EL (cell line): Measurements from ENCODE around the gene PSD4.

Experiments
- DNase-seq: peaks from one replicate; pipeline ENCODE4 v3.0.0-alpha.2; 2016

Gene PSD4

DNA sequence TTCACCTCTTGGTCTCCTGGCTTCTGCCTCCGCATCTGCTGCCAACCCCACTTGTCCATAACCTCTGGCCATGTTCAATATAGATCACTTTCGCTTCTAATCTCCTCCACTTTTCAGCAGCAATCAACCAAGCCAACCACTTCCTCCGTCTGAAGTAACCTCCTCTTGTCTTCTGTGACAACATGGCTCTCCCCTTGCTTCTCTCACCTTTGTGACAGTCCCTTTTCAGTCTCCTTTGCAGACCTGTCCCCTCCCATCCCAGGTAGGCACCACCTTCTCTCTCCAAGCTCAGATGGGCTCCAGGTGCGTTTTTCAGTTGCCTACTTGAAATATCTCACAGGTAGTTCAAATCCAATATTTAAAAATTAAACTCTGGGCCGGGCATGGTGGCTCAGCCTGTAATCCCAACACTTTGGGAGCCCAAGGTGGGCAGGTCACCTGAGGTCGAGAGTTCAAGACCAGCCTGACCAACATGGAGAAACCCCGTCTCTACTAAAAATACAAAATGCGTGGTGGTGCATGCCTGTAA is 4.7 kb upstream of the PSD4 start:
- no peak for DNase-seq

DNA sequence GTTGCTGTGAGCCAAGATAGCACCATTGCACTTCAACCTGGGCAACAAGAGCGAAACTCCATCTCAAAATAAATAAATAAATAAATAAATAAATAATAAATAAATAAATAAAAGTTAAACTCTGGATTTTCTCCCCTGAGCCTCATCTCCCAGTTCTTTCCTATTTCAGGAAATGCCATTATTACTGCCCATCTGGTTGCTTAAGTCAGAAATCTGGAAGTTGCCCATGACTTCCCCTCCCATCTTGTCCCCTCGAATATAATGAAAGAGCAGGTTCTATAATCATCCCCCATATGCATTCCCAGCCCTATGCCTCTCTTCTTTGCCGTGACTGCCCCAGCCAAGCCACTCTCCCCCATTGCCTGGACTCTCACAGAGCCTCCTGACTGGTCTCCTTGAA is 4.2 kb upstream of the PSD4 start:
- DNase-seq: no peak

DNA sequence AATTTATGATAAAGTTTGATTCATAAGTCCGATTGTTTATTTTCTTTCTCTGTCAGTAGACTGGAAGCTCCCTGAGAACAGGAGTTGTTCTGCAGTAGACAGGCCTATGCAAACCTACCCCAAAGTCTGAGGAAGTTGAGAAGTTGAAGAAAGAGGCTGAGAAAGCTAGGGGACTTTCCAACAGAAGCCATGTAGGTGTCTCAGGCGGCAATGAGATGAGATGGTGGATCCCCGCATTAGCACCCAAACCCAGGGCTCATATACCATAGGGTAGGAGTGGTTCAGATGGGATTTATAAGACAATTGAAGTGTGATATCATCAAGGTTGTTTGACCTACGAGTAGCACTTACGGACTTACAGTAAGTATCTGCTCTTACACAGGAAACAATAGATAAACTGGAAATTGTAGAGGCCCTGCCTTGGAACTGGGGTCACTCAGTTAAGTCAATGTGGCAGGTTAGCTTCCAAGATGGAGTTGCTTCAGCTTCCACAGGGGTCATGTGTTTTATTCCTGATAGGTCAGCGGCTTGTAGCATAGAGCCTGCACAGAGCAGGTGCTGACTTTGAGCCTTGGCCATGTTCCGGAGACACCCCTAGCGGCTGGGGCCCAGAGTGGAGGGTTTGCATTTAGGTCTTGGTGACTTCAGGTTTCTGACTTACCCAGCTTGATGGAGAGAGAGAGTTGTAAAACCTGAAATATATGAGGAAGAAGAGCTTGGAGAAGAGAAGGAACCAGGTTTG is 2.3 kb upstream of the PSD4 start:
- DNase-seq: no peak

DNA sequence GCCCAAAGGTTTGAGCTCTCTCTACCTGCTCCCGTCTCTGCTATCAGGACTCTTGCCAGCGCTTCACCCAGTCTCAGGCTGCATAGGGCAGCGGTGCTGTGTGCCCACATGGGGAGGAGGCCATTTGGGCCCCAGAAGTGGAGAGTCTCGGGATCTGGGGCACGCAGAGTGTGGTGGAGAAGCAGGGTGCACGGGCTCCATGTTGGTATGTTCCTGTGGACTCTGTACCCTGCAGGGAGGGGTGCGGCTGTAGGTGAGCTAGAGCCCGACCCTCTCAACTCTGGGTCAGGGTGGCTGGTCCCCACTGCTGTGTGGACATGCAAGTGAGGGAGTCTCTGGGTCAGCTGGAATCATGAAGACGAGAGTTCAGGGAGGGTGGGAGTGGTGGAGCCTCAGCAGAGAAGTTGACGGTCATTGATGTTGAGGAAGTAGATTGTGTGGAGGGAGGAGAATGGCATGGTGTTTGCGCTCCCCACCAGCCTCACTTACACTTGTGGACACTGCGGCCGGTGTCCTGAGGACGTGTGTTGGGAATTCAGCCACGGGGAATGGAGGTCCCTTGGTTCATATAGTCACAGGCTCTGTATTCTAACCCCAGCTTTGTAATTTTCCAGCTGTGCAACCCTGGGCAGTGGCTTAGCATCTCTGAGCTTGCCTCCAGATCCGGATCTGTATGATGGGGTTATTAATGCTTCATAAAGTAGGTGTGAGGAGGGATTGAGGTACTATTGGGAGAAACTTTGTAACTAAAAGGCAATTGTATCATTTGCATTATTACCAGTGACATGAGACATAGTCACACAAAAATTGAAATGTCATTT is 840 bp upstream of the PSD4 start:
- DNase-seq: no peak

DNA sequence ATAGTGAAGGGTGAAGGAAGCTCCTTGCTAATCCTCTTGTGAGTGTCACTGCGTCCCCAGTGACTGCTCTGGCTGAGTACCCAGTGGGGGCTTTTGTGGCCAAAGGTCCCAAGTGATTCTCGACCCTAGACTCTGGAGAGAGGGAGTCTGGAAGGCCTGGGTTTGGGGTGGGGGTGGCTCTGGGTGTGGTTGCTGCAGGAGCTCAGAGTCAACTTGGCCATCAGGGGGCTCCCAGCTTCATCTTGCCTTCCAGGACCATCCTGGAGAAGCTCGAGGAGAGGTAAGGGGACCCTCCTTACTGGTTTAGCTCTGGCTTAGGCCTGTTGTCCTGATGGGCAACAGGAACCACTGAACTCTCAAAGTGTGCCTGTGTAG is 592 bp downstream of the PSD4 start:
- DNase-seq: no peak

DNA sequence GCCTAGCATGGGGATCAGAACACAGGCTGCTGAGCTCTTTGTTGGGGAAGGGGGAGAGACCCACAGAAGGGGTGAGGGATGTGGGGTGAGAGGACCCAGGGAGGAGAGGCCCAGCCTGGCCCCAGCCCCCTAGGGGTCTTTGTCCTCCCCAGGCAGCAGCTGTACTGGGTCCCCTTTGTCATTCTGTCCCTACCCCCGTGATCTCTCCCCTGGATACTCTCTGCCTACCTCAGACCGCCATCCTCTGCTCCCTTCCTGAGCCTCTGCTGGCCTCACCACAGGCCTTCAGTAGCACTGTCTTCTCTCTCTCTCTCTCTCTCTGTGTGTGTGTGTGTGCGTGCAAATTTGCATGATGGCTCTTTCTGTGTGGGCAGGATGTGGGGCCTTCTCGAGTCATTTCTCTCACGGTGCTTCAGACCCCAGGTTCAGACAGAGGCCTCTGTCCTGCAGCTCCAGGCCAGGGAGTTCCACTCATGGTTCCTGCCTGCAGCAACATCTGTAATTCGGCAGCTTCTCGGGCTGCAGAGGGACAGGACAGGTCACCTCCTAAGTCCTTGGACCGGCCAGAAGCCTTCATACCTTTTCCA is 1.4 kb downstream of the PSD4 start:
- no peak for DNase-seq

DNA sequence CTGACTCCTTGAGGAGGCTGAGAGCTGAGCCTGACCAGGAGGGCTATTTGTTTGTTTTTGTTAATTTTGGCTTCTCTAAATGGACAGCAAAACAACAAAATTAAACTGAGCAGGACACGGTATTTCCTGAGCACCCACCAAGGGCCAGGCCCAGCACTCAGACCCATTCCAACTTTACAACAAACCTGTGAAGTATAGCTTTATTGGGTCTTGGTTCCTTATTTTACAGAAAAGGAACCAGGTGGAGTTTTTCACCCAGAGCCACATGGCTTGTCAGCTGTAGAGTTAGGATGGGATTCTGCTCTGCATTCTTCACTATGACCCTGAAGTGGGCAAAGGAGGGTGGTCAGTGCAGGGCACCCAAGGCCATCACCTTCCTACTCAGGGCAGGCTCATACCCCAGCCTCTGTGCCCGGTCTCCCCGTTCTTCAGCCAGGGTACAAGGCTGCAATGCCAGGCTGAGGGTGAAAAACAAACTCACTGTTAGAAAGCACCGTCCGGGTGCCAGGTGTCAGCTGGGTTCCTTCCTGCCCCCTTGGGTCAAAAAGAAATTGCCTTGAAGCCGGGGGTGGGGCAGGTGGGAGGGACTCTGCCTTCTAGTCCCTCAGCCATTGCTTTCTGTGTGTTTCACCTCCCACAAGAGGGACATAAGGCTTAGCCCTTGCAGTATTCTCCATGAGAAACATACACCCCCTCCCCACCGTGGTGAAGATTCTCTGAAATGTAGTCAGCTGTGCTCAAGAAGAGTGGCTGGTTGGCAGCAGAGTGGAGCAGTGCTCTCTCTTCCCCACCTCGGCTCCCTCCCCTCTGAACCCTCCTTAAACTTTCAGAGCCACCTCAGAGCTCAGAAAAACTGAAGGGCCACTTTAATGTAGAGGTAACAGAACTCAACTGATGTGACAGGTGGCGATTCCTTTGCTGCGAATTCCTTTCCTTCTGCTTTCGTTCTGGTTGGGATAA is 2.2 kb downstream of the PSD4 start:
- DNase-seq: no peak

DNA sequence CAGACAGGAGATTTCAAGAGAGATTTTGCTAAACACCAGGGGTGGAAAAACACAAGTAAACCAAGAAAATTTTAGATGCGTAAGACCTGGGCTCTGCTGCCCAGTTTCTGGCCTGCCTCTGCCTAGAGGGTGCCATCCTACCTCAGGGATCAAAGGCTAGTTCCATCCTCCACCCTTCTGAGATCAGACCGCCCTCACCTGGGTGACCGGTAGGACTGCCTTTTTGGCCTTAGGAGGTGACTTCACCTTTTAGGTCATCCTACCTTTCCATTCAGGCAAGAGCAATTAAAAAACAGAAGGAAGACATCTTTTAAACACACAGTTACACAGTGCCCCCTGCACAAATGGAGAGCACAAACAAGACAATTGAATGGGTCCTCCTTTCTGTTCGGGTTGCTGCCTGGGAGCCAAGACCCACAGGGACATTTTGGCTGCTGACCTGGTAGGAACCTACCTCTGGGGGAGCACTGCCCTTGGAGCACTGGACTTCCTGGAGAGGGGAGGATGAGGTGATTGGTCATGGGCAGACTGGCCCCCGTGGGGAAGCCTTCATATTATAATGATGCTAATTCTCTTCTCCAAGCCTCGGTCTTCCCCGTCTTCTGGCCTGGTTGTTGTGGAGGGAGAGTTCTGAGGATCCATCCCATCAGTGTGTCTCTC is 3.1 kb downstream of the PSD4 start:
- DNase-seq: no peak

DNA sequence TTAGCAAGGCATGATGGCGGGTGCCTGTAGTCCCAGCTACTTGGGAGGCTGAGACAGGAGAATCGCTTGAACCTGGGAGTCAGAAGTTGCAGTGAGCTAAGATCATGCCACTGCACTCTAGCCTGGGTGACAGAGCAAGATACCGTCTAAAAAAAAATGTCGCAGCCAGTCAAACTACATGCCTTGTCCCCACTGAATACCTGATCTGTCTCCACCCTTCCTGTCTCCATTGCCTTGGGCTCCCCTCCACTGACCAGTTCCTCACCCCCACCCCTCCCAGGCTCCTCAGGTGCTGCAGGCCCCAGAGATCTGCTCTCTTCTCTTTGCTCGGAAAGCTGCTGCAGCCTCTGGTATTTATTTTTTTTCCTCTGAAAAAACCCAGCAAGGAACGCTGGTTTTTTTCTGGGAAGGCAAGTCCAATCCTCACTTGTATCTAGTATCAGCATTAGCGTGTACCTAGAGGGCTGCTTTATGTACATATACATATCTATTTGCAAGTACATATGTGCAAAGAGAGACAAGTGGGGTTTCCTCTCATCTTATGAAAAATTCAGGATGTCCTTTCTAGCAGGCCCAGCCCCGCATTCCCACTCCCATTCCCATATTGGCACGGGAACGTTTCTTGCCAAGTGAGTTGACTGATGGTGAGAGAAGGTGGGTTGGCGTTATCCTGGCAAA is 4.4 kb downstream of the PSD4 start:
- DNase-seq: no peak

DNA sequence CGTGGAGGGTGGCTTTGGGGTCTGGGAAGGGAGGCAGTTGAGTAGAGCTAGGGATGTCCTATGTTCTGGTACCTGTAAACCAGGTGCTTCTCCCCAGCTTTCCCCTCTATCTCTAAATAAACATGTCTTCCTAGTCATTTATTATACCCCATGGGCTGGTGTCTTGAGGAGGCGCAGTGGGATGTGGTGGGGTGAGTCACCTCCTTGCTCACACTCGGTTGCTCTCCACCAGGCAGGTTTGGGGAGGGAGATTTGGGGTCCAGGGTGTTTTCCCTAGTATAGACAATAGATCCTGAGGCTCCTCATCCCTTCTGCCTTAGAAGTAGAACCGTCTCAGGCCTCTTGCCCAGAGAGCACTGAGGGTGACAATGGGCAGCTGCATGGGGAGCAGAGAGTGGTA is 5.1 kb downstream of the PSD4 start:
- DNase-seq: no peak

DNA sequence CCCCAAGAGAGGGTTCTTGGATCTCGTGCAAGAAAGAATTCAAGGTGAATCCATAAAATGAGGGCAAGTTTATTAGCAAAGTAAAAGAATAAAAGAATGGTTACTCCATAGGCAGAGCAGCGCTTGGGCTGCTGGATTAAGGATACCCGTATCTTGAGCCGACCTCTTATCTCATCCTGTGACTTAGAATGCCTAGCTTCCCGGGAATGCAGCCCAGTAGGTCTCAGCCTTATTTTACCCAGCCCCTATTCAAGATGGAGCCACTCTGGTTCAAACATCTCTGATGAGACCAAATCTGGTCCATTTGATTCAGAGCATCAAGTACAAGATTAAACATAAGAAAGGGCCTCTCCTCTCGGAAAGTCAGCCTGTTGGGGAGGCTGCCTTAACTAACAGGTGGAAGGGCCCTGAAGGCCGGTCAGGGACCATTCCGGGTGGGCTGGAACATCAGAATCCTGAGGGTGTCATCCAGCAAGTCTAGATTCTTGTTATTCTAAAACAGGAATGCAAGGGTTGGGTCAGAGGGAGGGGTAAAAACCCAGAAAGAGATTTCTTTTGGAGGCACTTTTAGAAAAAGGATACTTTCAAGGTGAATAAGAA is 5.8 kb downstream of the PSD4 start:
- DNase-seq: no peak

DNA sequence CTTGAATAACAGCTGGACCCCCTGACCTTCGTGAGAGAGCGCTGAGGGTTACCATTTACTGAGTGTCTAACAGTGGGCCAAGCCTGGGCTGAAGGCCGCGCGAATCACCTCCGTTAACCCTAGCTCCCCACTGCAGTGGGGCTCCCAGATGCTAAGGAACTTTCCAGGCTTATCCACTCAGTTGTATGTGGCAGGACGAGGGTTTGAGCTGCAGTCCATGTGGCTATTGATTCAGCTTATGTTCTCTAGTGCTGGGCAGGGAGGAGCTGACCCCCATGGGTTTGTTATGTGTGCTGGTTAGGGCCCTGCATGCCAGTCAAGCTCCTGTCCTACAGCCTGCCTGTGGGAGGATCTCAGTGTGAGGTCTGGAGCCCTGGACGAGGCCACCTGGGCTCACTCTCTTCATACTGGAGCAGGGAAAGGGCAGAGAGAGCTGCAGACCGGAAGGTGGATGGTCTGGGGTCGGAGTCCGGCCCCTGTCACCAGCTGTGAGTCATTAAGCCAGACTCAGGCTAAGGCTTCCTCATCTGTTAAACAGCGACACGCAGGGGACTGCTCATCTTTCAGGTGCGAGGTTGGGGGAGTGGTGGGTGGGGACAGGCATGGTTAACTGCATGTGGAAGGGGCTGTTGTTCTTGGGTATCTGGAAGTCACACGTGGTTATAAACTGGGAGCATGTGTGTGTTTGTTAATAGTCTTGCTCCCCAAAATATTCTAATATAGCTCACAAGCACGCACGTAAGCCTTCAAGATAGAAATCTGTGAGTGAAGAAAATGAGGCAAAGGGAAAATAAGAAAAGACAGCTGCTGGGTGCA is 6.6 kb downstream of the PSD4 start:
- DNase-seq: no peak

DNA sequence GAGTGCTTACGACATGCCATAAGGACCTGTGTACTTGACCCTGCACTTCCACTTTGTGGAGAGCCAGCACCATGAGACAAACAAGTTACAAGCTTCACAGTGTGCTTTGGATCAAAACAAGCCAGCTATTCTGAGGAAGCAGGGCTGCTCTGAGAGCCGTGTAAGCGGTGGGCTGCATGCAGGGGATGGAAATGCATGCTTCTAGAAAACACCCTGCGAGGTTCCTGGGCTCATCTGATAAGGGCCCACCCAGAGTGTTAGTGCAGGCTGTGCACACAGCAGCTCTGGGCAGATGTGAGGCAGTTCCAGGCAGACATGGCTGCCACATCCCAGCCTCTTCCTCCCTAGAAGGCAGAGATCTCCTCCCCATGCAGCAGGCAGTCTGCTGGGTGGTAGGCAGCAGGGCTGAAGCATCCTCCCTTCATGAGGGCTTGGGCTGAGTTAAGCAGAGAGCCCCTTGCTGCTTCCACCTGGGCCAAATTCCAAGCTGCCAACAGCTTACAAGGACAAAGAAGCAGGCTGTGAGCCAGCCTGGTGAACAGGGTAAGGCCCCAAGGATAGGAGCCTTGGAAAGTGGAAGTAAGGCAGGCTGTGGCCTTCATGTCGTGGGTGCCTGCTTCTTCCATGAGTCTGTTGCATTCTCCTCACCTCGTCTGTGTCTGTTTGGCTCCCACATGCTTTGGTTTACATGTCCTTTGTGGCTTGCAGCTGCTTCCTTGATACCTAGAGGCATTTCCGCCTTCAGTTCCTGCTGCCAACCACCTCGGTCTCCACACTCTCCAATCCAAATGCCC is 7.7 kb downstream of the PSD4 start:
- DNase-seq: no peak

DNA sequence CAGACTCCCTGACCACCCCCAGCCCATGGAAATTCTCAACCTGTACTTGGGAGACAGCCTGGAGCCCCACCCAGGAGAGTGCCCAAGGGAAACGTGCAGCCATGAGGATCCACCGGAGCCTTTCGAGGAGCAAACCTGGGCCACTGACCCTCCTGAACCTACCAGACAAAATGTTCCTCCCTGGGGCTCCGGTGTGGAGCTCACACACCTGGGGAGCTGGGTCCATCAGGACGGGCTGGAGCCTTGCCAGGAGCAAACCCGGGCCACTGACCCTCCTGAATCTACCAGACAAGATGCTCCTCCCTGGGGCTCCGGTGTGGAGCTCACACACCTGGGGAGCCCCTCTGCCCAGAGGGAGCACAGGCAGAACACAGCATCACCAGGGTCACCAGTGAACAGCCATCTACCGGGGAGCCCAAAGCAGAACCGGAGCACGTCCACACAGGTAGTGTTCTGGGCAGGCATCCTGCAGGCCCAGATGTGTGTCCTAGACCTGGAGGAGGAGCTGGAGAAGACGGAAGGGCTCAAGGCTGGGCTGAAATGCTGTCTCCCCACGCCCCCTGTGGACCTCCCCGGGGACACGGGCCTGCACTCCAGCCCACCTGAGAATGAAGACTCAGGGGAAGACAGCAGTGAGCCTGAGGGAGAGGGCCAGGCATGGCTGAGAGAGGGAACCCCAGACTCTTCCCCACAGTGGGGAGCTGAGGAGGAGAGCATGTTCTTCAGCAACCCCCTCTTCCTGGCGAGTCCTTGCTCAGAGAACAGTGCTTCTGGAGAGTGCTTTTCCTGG is 8.9 kb downstream of the PSD4 start:
- DNase-seq: no peak

DNA sequence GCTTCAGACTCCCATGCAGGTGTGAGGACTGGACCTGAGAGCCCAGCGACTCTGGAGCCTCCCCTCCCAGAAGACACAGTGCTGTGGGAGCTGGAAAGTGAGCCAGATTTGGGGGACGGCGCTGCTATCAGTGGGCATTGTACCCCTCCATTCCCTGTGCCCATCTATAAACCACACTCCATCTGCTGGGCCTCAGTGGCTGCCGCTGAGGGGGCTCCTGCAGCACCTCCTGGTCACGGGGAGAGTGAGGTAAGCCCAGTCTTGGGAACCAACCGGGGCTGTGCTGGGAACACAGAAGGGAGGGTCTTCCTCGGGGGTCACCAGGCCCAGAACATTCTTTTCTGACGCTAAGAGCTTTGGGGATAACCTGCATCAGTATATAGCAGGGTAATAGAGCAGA is 9.5 kb downstream of the PSD4 start:
- no peak for DNase-seq

DNA sequence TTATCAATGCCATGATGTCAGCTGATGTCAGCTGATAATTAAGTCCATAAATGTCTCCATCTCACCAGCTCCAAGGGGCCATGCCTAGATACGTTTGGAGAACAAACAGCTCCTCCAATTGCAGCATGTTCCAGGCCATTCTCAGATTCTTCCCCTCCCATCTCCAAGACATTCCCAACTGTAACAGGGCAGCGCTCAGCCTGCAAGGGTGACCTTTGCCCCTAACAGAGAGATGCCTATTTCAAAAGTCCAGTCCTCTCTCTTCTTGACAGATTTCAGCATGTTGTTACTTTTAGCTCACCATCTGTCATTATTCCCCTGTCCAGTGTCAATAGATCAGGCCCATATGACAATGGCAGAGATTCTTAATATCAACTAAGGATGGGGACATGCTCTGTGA is 9.9 kb downstream of the PSD4 start:
- no peak for DNase-seq

DNA sequence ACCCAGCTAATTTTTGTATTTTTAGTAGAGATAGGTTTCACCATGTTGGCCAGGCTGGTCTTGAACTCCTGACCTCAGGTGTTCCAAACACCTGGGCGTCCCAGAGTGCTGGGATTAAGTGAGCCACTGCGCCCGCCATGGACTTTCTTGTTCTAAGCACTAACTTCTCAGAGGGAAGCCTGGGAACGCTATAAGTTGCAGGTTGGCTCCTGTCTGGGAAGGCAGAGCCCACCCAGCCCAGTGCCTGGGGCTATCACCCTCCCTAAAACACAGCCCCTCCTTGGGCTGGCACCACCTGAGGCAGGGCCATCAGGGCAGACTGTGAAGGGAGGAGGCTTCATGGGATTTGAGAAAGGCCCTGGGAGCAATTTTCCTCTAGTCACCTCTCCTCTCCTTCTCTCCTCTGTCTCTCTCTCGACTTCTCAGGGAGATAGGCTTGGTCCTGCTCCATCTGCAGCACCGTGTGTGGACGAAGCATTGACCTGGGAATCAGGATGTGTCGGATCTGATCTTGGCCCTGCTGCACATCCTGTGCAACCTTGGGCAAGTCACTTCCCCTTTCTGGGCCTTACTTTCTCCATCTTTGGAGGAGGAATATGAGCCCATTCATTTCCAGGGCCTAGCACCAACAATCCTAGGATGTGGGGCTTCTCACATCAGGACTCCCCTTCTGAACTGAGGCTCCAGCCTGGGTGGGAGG is 10.9 kb downstream of the PSD4 start:
- DNase-seq: no peak
